ENCODE results near the gene LGR6. TPM values are rescaled to one million over a fixed set of nuclear protein-coding genes. Genes with fewer than 3 reads are reported as not detected.

Gene LGR6
- total RNA-seq, 4 donors from 2014 or later, result 0.15 TPM; not detected in 3

DNA sequence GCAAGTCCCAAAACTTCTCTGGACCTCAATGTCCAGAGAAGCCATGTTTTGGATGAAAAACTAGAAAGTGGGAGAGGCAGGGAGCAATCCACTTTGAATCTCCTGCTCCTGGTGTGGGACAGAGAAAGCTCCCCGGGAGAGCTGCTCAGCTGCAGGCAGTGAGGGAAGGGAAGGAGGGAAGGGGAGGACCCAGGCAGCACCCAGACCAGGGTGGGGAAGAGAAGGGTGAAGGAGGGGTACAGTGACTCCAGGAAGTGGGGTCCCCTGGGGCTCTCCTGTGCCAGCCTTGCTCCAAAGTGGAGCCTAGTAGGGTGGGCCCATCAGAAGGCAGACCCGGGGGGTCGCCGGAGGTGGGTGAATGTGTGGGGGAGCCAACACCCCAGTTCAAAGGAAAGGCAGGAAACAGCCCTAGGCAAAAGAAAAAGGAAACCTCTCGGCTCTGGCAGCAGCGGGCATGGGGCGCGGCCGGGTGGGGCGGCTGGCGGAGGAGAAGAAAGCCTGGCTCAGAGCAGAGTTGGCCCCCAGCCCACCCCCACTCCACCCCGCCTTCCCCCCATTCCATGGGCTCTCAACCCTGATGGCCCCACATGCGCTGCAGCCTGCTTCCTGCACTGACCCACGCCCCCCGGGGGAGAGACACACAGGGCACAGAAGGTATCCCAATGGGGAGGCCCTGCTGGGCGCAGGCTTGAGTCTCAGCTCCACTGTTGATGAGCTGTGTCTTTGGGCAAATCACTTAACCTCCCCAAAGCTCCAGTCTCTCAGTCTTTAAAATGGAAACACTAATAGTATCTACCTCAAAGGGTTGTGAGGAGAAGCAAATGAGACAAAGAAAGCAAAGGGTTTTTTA lies 5.7 kb downstream of the LGR6 start:
- intact Hi-C loops (cut with DNase I; ENCODE audit: low total_unique reads) (no loop called here), in situ Hi-C loops (cut with MboI; ENCODE audit: low sequenced_read_pairs in 4 of 4) (loop anchor here in 2 of 4 donors (10.0 kb wide), 1 partner anchor 116 kb away; no protein-coding TSS in a partner anchor)
- DNase-seq, result no peak
- Histone ChIP-seq H3K4me1 (peaks cover 27 to 31% of the 10 kb centered on the region in 2 donors), H3K4me3 (no peak overlapping the region), H3K27me3 (peaks cover 0 to 2% (median under 1%) of the 10 kb centered on the region in 3 donors), H3K27ac (no peak overlapping the region), H3K36me3 (no peaks in the 10 kb centered on the region), H3K9me3 (no peaks in the 10 kb centered on the region)
- TF ChIP-seq CTCF (IDR thresholded peaks at IDR 0.05 in 4 of 5, conservative IDR thresholded peaks at IDR 0.05 in 1 of 5), result no peak
- TF ChIP-seq POLR2A (IDR thresholded peaks at IDR 0.05), result no peak
- ATAC-seq, result no peak

DNA sequence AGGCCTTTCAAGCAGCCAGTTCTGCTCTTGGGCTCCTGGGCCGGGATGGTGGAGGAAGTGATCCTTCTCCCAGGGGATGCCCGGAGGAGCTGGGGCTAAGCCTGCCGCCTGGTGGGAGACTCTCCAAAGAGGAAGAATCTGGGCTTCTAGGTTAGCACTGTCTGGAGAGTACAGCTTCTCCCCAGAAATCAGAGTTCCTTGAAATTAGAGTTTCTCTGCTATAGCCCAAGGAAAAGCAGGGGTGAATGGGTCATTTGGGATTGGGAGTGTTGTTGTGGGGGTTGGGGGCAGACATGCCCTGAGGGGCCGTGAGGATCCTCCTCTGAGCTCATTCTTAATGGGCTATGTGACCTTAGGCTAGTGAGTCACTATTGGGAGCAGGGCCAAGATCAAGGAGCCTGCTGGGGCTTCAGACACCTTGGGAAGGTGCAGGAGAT lies 6.5 kb downstream of the LGR6 start:
- Histone ChIP-seq H3K9me3 (no peaks in the 10 kb centered on the region), H3K36me3 (no peaks in the 10 kb centered on the region), H3K27ac (peak overlapping the region in 1 of 4 donors; percentile 30), H3K4me1 (peaks cover 27 to 31% of the 10 kb centered on the region in 2 donors), H3K27me3 (no peaks in the 10 kb centered on the region), H3K4me3 (no peak overlapping the region)
- DNase-seq (peak in 1 of 2 donors; percentile 29), ATAC-seq (peak in 1 of 2 donors; percentile 47)
- intact Hi-C loops (cut with DNase I; ENCODE audit: low total_unique reads) (loop anchor here (5.0 kb wide), 1 partner anchor 107 kb away; no protein-coding TSS in a partner anchor), in situ Hi-C loops (cut with MboI; ENCODE audit: low sequenced_read_pairs in 4 of 4) (loop anchor here in 2 of 4 donors (5.0 kb wide), 1 partner anchor 112 kb away; no protein-coding TSS in a partner anchor)
- TF ChIP-seq CTCF (IDR thresholded peaks at IDR 0.05 in 4 of 5, conservative IDR thresholded peaks at IDR 0.05 in 1 of 5) (no peak), POLR2A (IDR thresholded peaks at IDR 0.05) (no peak)

GRCh38 chr1:202200669-202201068 lies 7.1 kb downstream of the LGR6 start:
- no peaks in the 10 kb centered on the region for H3K9me3 ChIP-seq
- H3K27me3 ChIP-seq, result no peaks in the 10 kb centered on the region
- intact Hi-C loops (cut with DNase I; ENCODE audit: low total_unique reads) (loop anchor here (5.0 kb wide), 1 partner anchor 107 kb away; no protein-coding TSS in a partner anchor), in situ Hi-C loops (cut with MboI; ENCODE audit: low sequenced_read_pairs in 4 of 4) (loop anchor here in 2 of 4 donors (5.0 kb wide), 1 partner anchor 112 kb away; no protein-coding TSS in a partner anchor)
- peak overlapping the region in 2 of 4 donors; percentile 9 to 30 for H3K27ac ChIP-seq
- ATAC-seq (peak; percentile 61 to 66), DNase-seq (peak in 1 of 2 donors; percentile 36)
- no peak overlapping the region for H3K4me3 ChIP-seq
- H3K36me3 ChIP-seq, result no peaks in the 10 kb centered on the region
- H3K4me1 ChIP-seq, result peaks cover 27 to 31% of the 10 kb centered on the region in 2 donors
- no peak for TF ChIP-seq POLR2A (IDR thresholded peaks at IDR 0.05)
- no peak for TF ChIP-seq CTCF (IDR thresholded peaks at IDR 0.05 in 4 of 5, conservative IDR thresholded peaks at IDR 0.05 in 1 of 5)

DNA sequence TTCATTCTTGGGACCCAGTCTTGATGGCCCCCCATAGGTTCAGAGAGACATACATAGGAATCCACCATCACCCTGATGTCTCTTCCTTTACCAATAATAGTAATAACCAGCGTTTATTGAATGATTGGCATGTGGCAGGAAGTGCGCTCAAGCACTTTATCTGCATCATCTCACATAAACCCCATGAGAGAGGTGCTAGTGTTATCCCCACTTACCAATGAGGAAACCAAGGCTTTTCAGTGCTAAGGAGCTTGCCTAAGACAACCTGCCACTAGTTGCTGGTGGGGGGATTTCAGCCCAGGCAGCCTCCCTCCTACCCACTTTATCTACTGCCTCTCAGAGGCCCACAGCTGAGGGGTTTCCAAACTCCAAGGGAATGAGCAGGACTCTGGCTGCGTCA lies 7.7 kb downstream of the LGR6 start:
- ATAC-seq (no peak), DNase-seq (no peak)
- H3K36me3 ChIP-seq, result no peaks in the 10 kb centered on the region
- H3K4me3 ChIP-seq, result no peak overlapping the region
- no peaks in the 10 kb centered on the region for H3K27me3 ChIP-seq
- H3K27ac ChIP-seq, result no peak overlapping the region
- TF ChIP-seq CTCF (IDR thresholded peaks at IDR 0.05 in 4 of 5, conservative IDR thresholded peaks at IDR 0.05 in 1 of 5) (no peak), POLR2A (IDR thresholded peaks at IDR 0.05) (no peak)
- intact Hi-C loops (cut with DNase I; ENCODE audit: low total_unique reads), result loop anchor here (5.0 kb wide), 1 partner anchor 106 kb away; no protein-coding TSS in a partner anchor
- in situ Hi-C loops (cut with MboI; ENCODE audit: low sequenced_read_pairs in 4 of 4), result loop anchor here in 2 of 4 donors (5.0 kb wide), 1 partner anchor 111 kb away; no protein-coding TSS in a partner anchor
- peaks cover 27 to 31% of the 10 kb centered on the region in 2 donors for H3K4me1 ChIP-seq
- H3K9me3 ChIP-seq, result no peaks in the 10 kb centered on the region
